CD4-positive, alpha-beta T cell (primary cell): Measurements from ENCODE around the gene CLSTN2. TPM values are rescaled to one million over a fixed set of nuclear protein-coding genes. Genes with fewer than 3 reads are reported as not detected.

ENCODE experiments used
- ATAC-seq: fragments of 200-7000 bp; cut with Tn5 transposase; one replicate; pipeline ENCODE4 v1.10.0; 2022; ENCODE audit warnings: mild to moderate bottlenecking; ENCODE audit not compliant: poor library complexity
- CTCF ChIA-PET: fragments of 350-600 bp; sonication (Branson Sonifier 250); formaldehyde crosslinking; loops from one replicate; lab custom pipeline; 2021; ENCODE audit warnings: antibody characterized with exemption, inconsistent platforms; lab: Charles Lee
- POLR2A ChIA-PET: fragments of 350-600 bp; sonication (Branson Sonifier 250); formaldehyde crosslinking; loops from one replicate; lab custom pipeline; 2021; ENCODE audit warnings: antibody characterized with exemption, inconsistent platforms; lab: Charles Lee
- DNase-seq, 14 experiments: peaks; one replicate each; pipeline ENCODE4 v3.0.0-alpha.2; 2013 to 2020; ENCODE audit warnings: mixed read lengths in 2 of 14
- H3K27ac ChIP-seq, 2 donors: one replicate each; pipeline versions ENCODE4 v1.5.1 to v1.7.0; 2013; ENCODE audit warnings: low read length in 2 of 2, low read depth in 1 of 2, mild to moderate bottlenecking in 1 of 2
- H3K27me3 ChIP-seq, 2 experiments: 1 replicate in 1 of 2; 2 replicates in 1 of 2; pipeline versions ENCODE4 v1.6.1 to v1.7.0; 2013; ENCODE audit warnings: low read length in 2 of 2, control low read depth in 1 of 2, mild to moderate bottlenecking in 1 of 2, moderate library complexity in 1 of 2; ENCODE audit not compliant: insufficient read depth in 2 of 2, control insufficient read depth in 1 of 2
- H3K36me3 ChIP-seq: one replicate; pipeline ENCODE4 v1.6.1; 2013; ENCODE audit warnings: low read length, control low read depth; ENCODE audit not compliant: insufficient read depth
- H3K4me1 ChIP-seq: one replicate; pipeline ENCODE4 v1.6.1; 2013; ENCODE audit warnings: low read length, control low read depth; ENCODE audit not compliant: insufficient read depth
- H3K4me3 ChIP-seq: one replicate; pipeline ENCODE4 v1.5.1; 2013; ENCODE audit warnings: mild to moderate bottlenecking, low read length, moderate library complexity
- H3K9me3 ChIP-seq, 2 experiments: 1 replicate in 1 of 2; 2 replicates in 1 of 2; pipeline versions ENCODE4 v1.6.1 to v1.7.0; 2013; ENCODE audit warnings: low read length in 2 of 2, mild to moderate bottlenecking in 2 of 2, control low read depth in 1 of 2, moderate library complexity in 1 of 2; ENCODE audit not compliant: control insufficient read depth in 1 of 2, insufficient read depth in 1 of 2
- H3K27ac Mint-ChIP-seq: one replicate; pipeline ENCODE4 v1.8.0; 2020; ENCODE audit warnings: mixed read lengths
- H3K27me3 Mint-ChIP-seq: one replicate; pipeline ENCODE4 v1.8.0; 2021; ENCODE audit warnings: mixed read lengths
- H3K36me3 Mint-ChIP-seq: one replicate; pipeline ENCODE4 v1.8.0; 2021; ENCODE audit warnings: low read depth, mixed read lengths
- H3K4me1 Mint-ChIP-seq: one replicate; pipeline ENCODE4 v1.8.0; 2021; ENCODE audit warnings: low read depth, mixed read lengths
- H3K4me3 Mint-ChIP-seq: one replicate; pipeline ENCODE4 v1.8.0; 2020; ENCODE audit warnings: mild to moderate bottlenecking, mixed read lengths
- H3K9me3 Mint-ChIP-seq: one replicate; pipeline ENCODE4 v1.8.0; 2020; ENCODE audit warnings: mixed read lengths
- CTCF ChIP-seq: fragments of 200-600 bp; IDR thresholded peaks from one replicate; pipeline ENCODE4 v1.8.0; 2022; ENCODE audit warnings: antibody characterized with exemption, mild to moderate bottlenecking
- intact Hi-C, 2 experiments: fragments of 100-400 bp; cut with DNase I in 1 of 2; cut with micrococcal nuclease in 1 of 2; formaldehyde crosslinking; loops; one replicate each; pipeline versions ENCODE4 v1.15.1 to v1.9.0; 2023 to 2025; cut with DNase I, micrococcal nuclease
- total RNA-seq, 174 experiments: library from RNA in 2 of 174; stranded (reverse) in 2 of 174; gene quantifications; one replicate each; pipeline ENCODE4 v1.2.3 and lab custom pipeline; 2021 to 2026

CLSTN2 gene
- total RNA-seq, 2 experiments from 2014 or later, result not detected

GRCh38 chr3:140610544-140610943, 675.6 kb downstream of the CLSTN2 start:
- H3K27me3 ChIP-seq, result no peaks in the 10 kb centered on the region
- no peaks in the 10 kb centered on the region for H3K4me1 ChIP-seq
- intact Hi-C loops, result no loop called here
- Mint-ChIP-seq H3K4me3 (no peak overlapping the region), H3K4me1 (no peaks in the 10 kb centered on the region), H3K27me3 (peaks cover 3% of the 10 kb centered on the region), H3K27ac (no peak overlapping the region), H3K9me3 (peaks cover 2% of the 10 kb centered on the region), H3K36me3 (no peaks in the 10 kb centered on the region)
- ChIA-PET CTCF (no interaction called here), POLR2A (no interaction called here)
- H3K36me3 ChIP-seq, result no peaks in the 10 kb centered on the region
- ATAC-seq (no peak), DNase-seq (no peak)
- H3K4me3 ChIP-seq, result no peak overlapping the region
- H3K9me3 ChIP-seq, result peaks cover 0 to 4% of the 10 kb centered on the region in 2 experiments
- no peak overlapping the region for H3K27ac ChIP-seq
- no peak for TF ChIP-seq CTCF

- POLR2A ChIA-PET, result no interaction called here
- Mint-ChIP-seq H3K9me3 (peaks cover 2% of the 10 kb centered on the region), H3K4me1 (no peaks in the 10 kb centered on the region), H3K36me3 (no peaks in the 10 kb centered on the region), H3K4me3 (no peak overlapping the region), H3K27me3 (peaks cover 3% of the 10 kb centered on the region), H3K27ac (no peak overlapping the region)
- intact Hi-C loops, result no loop called here
- H3K27ac ChIP-seq, result no peak overlapping the region
- no peak for TF ChIP-seq CTCF
- H3K27me3 ChIP-seq, result no peaks in the 10 kb centered on the region
- no peaks in the 10 kb centered on the region for H3K4me1 ChIP-seq
- H3K9me3 ChIP-seq, result peaks cover 0 to 4% of the 10 kb centered on the region in 2 experiments
- ATAC-seq, result no peak
- no peak for DNase-seq
- no peaks in the 10 kb centered on the region for H3K36me3 ChIP-seq
- CTCF ChIA-PET, result no interaction called here
- H3K4me3 ChIP-seq, result no peak overlapping the region
These were observed 679.0 kb downstream of the CLSTN2 start for GRCh38 chr3:140614001-140614400.

DNA sequence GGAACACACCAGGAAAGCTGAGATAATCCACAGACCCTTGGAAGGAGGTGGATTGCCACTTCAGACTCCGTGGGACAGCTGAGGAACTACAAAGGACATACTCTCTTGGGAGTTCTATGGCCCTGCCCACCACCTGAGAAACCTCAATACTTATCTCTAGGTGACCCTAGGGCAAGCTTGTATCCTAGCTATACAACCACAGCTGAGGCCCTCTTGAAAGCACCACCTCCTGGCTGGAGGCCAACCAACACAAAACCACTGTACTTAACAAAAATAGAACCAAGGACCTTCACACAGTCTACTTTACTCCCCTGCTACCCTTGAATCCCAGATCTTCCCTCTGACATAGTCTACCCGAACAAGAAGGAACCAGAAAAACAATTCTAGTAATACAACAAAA, 682.1 kb downstream of the CLSTN2 start:
- ATAC-seq, result no peak
- no peaks in the 10 kb centered on the region for H3K36me3 ChIP-seq
- no peak for TF ChIP-seq CTCF
- CTCF ChIA-PET, result no interaction called here
- Mint-ChIP-seq H3K27me3 (peaks cover 10% of the 10 kb centered on the region), H3K4me3 (no peak overlapping the region), H3K9me3 (no peaks in the 10 kb centered on the region), H3K27ac (no peak overlapping the region), H3K4me1 (no peaks in the 10 kb centered on the region), H3K36me3 (no peaks in the 10 kb centered on the region)
- no peaks in the 10 kb centered on the region for H3K27me3 ChIP-seq
- POLR2A ChIA-PET, result no interaction called here
- H3K4me1 ChIP-seq, result no peaks in the 10 kb centered on the region
- intact Hi-C loops, result no loop called here
- H3K27ac ChIP-seq, result no peak overlapping the region
- H3K4me3 ChIP-seq, result no peak overlapping the region
- no peaks in the 10 kb centered on the region for H3K9me3 ChIP-seq
- DNase-seq, result no peak
